ENCODE results near the gene PTPRM.

PTPRM gene

GRCh38 chr18:7566567-7567473, at the start of gene PTPRM:
PTPRM (plus strand) TSS chr18:7567316; CDS start chr18:7567819, 503 bp downstream.
- DNase-seq (ENCODE audit: low read depth), result no peak

- no peak for DNase-seq (ENCODE audit: low read depth)
Measured at GRCh38 chr18:7517852-7518251, 49.3 kb upstream of the PTPRM start.

DNA sequence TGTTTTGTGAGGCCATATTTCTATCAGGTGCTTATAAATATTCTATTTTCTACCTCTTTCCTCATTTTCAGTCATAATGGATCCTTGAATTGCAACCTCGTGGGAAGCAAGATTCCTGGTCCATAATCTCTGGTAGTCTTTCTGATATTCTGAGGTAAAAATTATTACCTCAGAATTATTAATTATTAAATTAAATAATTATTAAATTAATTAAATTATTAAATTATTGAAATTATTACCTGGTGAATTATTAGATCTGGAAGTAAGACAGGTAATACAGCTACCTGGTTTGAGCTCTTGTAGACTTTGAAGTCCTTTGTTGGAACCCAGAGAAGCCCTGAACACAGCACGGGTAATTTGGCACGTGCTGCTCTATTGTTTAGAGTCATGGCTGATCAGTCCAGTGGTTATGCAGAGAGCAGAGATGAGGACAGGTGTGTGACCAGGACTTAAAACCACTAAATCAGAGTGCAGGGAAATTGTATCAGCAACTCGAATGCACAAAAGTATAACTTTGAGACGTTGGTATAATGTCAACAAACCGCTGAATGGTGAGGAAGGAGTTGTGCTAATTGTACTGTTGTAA, 46.8 kb upstream of the PTPRM start:
- no peak for DNase-seq (ENCODE audit: low read depth)

- DNase-seq (ENCODE audit: low read depth), result no peak
Measured at GRCh38 chr18:7521226-7521856, 45.8 kb upstream of the PTPRM start.

DNA sequence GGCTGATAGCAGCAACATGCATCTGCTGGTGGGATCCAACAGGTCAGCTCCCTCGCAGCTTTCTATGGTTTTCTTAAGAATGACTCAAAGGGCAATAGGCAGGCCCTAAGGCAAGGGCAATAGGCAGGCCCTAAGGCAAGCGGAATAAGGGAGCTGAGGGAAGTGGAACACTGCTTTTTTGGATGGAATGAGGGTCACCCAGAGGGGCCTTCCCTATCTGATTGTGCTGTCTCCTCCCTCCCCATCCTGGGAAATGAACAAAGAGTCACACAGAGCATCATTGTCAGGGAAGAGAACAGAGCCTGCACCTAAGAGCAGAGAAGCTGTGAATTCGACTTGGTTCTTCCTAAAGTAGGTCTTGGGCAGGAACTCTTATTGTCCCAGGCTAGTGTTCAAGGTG, 43.3 kb upstream of the PTPRM start:
- no peak for DNase-seq (ENCODE audit: low read depth)

GRCh38 chr18:7524786-7525185, 42.3 kb upstream of the PTPRM start:
- DNase-seq (ENCODE audit: low read depth), result no peak

GRCh38 chr18:7532942-7533341, 34.2 kb upstream of the PTPRM start:
- no peak for DNase-seq (ENCODE audit: low read depth)

GRCh38 chr18:7535436-7536205, 31.5 kb upstream of the PTPRM start:
- no peak for DNase-seq (ENCODE audit: low read depth)

DNA sequence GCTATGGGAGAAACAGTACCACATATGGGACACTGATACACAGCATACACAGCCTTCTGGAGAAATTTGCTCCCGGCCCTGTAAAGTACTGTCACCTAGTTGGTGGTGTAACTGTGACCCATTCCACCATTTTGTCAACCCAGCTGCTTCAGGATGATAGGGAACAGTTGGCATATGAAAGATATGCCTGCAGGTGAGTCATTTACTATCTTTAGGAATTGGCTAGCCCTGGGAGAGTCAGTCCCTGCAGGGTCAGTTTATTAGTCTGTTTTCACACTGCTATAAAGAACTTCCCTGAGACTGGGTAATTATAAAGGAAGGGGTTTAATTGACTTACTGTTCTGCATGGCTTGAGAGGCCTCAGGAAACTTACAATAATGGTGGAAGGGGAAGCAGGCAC, 30.0 kb upstream of the PTPRM start:
- no peak for DNase-seq (ENCODE audit: low read depth)

- DNase-seq (ENCODE audit: low read depth), result no peak
Measured at GRCh38 chr18:7541835-7542234, 25.3 kb upstream of the PTPRM start.

GRCh38 chr18:7544686-7545085, 22.4 kb upstream of the PTPRM start:
- DNase-seq (ENCODE audit: low read depth), result no peak

GRCh38 chr18:7545734-7546133, 21.4 kb upstream of the PTPRM start:
- no peak for DNase-seq (ENCODE audit: low read depth)

GRCh38 chr18:7548221-7548620, 18.9 kb upstream of the PTPRM start:
- DNase-seq (ENCODE audit: low read depth), result no peak

- no peak for DNase-seq (ENCODE audit: low read depth)
Measured at GRCh38 chr18:7548721-7549120, 18.4 kb upstream of the PTPRM start.

DNA sequence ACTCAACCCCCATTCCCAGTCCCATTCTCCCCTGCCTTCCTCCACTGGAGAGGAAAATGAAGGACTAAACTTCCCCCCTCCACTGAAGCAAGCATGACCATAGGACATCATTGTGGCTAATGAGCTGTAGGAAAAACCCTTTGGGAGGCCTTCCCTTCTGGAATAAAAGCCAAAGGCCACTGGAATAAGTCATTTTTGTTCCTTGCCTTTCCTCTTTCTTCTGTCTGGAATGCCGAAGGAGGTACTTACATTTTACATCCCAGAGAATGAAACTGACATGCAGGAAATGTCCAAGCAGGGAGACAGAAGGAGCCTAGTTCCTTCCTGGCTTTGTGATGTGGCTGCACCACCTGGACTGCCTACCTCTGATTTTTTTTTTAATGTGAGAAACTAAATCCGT, 9.1 kb upstream of the PTPRM start:
- DNase-seq (ENCODE audit: low read depth), result no peak

DNA sequence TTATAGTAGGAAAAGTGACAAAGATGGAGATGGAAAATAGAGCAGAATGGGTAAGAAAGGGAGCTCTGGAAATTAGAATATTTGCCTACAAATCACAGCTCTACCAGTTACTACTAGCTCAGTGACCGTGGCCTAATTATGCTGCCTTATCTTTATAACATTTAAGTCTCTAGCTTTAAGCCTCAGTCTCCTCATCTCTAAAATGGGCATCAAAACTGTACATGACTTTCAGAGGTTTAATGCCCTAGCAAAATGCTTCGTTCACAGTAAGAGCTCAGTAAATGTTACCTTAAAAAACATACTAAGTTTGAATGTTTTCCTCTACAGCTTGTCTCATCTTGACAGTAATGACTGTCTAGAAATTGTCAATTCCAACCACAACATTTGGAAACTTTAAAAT, 8.3 kb upstream of the PTPRM start:
- no peak for DNase-seq (ENCODE audit: low read depth)

- no peak for DNase-seq (ENCODE audit: low read depth)
Measured at GRCh38 chr18:7559709-7560319, 7.3 kb upstream of the PTPRM start.

DNA sequence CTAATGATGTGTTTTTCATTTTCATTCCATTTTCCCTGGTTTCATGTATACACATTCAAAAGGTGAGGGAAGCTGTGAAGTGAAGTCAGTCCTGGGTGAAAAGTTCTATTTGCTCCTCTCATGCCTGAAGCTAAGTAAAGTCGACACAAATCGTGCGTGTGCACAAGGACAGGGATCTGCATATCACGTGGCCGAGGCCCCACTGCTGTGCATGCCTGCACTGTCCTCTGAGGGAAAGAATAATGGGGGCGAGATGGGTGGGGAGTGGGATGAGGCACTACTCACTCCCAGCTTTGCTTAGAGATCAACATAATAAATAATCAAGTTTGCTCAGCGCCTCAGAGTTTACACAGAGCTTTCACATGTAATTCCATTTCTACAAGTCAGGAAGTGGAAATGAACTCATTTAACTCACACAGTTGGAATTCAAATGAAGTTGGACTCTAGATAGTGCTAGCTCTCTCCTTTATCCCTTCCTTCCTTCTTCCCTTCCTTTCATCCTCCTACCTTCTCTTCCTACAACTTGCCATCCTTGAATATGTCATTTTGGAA, 5.1 kb upstream of the PTPRM start:
- DNase-seq (ENCODE audit: low read depth), result no peak

- no peak for DNase-seq (ENCODE audit: low read depth)
Measured at GRCh38 chr18:7562491-7562890, 4.6 kb upstream of the PTPRM start.

DNA sequence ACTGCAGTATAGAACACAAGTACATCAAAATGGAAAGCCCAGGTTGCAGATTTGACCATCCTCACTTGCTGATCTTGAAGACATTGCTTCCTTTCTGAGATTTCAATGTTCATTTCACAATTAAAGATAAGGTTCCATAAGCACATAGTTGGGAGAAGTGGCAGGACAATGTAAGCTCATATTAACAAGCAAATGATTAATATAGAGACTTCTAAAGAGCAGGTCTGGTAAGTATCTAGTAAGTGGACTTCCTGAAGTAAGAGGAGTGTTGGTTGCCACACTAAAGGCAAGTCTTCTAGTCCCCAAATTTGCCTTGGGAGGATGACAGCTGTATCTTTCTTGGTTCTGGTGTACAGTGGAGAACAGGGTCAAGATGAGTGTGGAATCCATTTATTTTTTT, 1.4 kb upstream of the PTPRM start:
- no peak for DNase-seq (ENCODE audit: low read depth)

- no peak for DNase-seq (ENCODE audit: low read depth)
Measured at GRCh38 chr18:7566244-7566566, 911 bp upstream of the PTPRM start.
